Smooth muscle cell (in vitro differentiated cells): ENCODE data around the gene NRF1. TPM values are rescaled to one million over a fixed set of nuclear protein-coding genes. Genes with fewer than 3 reads are reported as not detected.

ENCODE experiments used
- DNase-seq: peaks from one replicate; lab custom pipeline; 2025; ENCODE audit not compliant: unreplicated experiment; lab: John Stamatoyannopoulos, UW
- H2AFZ ChIP-seq: fragments of 200-600 bp; sonication (generic); 2 replicates; pipeline ENCODE4 v1.6.0; 2016; ENCODE audit warnings: antibody characterized with exemption, low read depth, mild to moderate bottlenecking
- H3F3A ChIP-seq: fragments of 200-600 bp; sonication (generic); 2 replicates; pipeline ENCODE4 v1.6.0; 2017; ENCODE audit warnings: antibody characterized with exemption, low read depth
- H3K27ac ChIP-seq: fragments of 200-600 bp; sonication (generic); 2 replicates; pipeline ENCODE4 v1.5.1; 2016; ENCODE audit warnings: low read depth, mild to moderate bottlenecking
- H3K27me3 ChIP-seq: fragments of 200-600 bp; sonication (generic); 2 replicates; pipeline ENCODE4 v1.6.1; 2016; ENCODE audit warnings: low read depth, mild to moderate bottlenecking
- H3K36me3 ChIP-seq: fragments of 200-600 bp; sonication (generic); 2 replicates; pipeline ENCODE4 v1.5.1; 2016; ENCODE audit warnings: low read depth
- H3K4me1 ChIP-seq: fragments of 200-600 bp; sonication (generic); 2 replicates; pipeline ENCODE4 v1.5.1; 2016; ENCODE audit warnings: low read depth
- H3K4me2 ChIP-seq: fragments of 200-600 bp; sonication (generic); 2 replicates; pipeline ENCODE4 v1.6.0; 2016; ENCODE audit warnings: mild to moderate bottlenecking
- H3K4me3 ChIP-seq: fragments of 200-600 bp; sonication (generic); 2 replicates; pipeline ENCODE4 v1.5.1; 2016; ENCODE audit warnings: mild to moderate bottlenecking
- H3K79me2 ChIP-seq: fragments of 200-600 bp; sonication (generic); 2 replicates; pipeline ENCODE4 v1.6.0; 2016; ENCODE audit warnings: low read depth, mild to moderate bottlenecking
- H3K9ac ChIP-seq: fragments of 200-600 bp; sonication (generic); 2 replicates; pipeline ENCODE4 v1.6.0; 2016; ENCODE audit warnings: low read depth
- H3K9me3 ChIP-seq: fragments of 200-600 bp; sonication (generic); replicated peaks from 2 replicates; pipeline ENCODE4 v1.5.1; 2016; ENCODE audit warnings: low read depth
- H4K20me1 ChIP-seq: fragments of 200-600 bp; sonication (generic); 2 replicates; pipeline ENCODE4 v1.6.0; 2016; ENCODE audit warnings: low read depth
- WGBS: methylation state at CpG from one replicate; pipeline ENCODE4 v1.1.7; 2016; ENCODE audit warnings: low lambda C conversion rate; 5-methylcytosine and 5-hydroxymethylcytosine counted together
- polyA plus RNA-seq: library from polyadenylated mRNA; unstranded; fragments of >200 nt; fragmentation: Nextera tagmentation; extraction: Ambion mirVana; gene quantifications from 2 replicates; pipeline ENCODE4 v1.2.1, GENCODE V29; 2016
- total RNA-seq: library from RNA; depleted of rRNA; stranded (reverse); fragments of >200 nt; gene quantifications from 2 replicates; pipeline ENCODE4 v1.2.3, GENCODE V29; 2014
- TF ChIP-seq, protein P1 (sequence below): fragments of 200-600 bp; sonication (generic); IDR thresholded peaks from 2 replicates; pipeline ENCODE4 v1.5.1; 2017; ENCODE audit warnings: borderline replicate concordance, mild to moderate bottlenecking, antibody characterized with exemption; ENCODE audit not compliant: insufficient read depth, poor library complexity, severe bottlenecking

The NRF1 gene
- total and polyA plus RNA-seq, 2 experiments from 2014 or later: 8.9 to 13.4 TPM

DNA sequence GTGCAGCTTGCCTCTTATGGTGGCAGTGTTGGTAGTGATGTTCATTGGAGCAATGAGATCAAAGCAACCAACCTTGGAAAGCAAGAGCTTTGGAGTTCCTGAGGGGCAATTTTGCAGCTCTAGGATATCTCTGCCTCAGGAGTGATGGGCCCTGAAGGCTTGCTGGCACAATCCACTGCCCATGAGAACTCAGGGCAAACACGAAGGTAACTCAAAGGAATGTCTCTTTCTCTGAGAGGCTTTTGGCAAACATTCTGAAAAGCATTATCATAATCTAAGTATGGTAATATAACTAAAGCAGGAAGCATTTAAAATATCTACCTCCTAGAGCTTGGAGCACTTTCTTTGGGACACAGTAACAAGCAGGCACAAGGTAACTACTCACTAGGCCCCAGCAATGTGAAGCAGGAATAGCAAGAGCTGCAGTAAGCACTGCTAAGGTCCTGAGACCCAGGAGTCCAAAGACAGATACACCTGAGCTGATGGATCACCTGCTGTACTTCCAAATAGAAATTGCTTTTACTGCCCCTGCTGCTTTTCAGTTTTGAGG is 103.1 kb downstream of the NRF1 start:
- DNase-seq: no peak
- Histone ChIP-seq H3K9me3 (no peaks in the 10 kb centered on the region), H3K4me2 (no peak overlapping the region), H3K27me3 (no peaks in the 10 kb centered on the region), H3K36me3 (peaks cover 20% of the 10 kb centered on the region), H2AFZ (no peak overlapping the region), H3K9ac (no peak overlapping the region), H4K20me1 (no peaks in the 10 kb centered on the region), H3K27ac (no peak overlapping the region), H3K4me3 (no peak overlapping the region), H3K4me1 (no peaks in the 10 kb centered on the region), H3F3A (no peaks in the 10 kb centered on the region), H3K79me2 (no peaks in the 10 kb centered on the region)
- TF ChIP-seq, protein P1, sequence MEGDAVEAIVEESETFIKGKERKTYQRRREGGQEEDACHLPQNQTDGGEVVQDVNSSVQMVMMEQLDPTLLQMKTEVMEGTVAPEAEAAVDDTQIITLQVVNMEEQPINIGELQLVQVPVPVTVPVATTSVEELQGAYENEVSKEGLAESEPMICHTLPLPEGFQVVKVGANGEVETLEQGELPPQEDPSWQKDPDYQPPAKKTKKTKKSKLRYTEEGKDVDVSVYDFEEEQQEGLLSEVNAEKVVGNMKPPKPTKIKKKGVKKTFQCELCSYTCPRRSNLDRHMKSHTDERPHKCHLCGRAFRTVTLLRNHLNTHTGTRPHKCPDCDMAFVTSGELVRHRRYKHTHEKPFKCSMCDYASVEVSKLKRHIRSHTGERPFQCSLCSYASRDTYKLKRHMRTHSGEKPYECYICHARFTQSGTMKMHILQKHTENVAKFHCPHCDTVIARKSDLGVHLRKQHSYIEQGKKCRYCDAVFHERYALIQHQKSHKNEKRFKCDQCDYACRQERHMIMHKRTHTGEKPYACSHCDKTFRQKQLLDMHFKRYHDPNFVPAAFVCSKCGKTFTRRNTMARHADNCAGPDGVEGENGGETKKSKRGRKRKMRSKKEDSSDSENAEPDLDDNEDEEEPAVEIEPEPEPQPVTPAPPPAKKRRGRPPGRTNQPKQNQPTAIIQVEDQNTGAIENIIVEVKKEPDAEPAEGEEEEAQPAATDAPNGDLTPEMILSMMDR: no peak
- 94% methylated on average over 1 of the region's 1 CpG for WGBS

DNA sequence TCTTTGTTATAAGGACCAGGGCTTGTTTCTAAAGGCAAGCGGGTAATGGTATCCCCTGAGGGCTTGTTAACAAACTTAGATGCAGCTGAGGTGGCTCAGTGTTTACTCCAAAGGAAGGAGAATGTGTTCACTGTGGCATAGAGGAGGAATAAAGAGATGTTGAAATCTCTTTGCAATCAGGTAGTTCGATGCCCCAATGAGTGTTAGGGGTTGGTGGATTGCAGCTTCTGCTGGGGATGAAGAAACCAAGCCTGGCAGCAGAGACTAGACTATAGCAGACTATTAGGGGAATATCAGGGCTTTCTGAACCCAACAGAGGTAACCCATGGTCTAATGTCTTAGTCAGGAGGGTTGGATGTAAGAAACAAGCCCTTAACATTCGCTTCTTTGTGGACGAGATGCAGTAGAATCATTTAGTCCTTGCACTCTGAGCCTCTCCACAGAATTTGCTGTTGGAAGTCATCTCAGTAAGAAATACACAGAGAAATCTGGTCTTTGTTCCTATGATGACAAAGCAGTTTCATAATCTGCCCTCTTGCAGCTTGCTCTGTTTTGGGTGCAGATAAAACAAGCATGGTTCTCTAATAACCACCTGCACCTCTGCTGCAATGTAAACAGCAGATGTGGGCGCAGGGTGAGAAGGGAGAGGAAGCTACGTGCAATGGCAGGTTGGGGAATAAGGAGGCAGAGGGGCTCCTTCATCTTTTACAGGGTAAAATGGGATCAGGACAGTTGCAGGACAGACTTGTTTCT is 108.6 kb downstream of the NRF1 start:
- Histone ChIP-seq H3K4me3 (no peak overlapping the region), H3K79me2 (no peaks in the 10 kb centered on the region), H3K36me3 (peaks cover 12% of the 10 kb centered on the region), H3K4me1 (no peaks in the 10 kb centered on the region), H3K9me3 (no peaks in the 10 kb centered on the region), H3K4me2 (no peak overlapping the region), H3F3A (no peaks in the 10 kb centered on the region), H4K20me1 (no peaks in the 10 kb centered on the region), H3K27ac (no peak overlapping the region), H2AFZ (no peak overlapping the region), H3K9ac (no peak overlapping the region), H3K27me3 (no peaks in the 10 kb centered on the region)
- DNase-seq: no peak
- 90% methylated on average over 6 of the region's 6 CpGs for WGBS
- TF ChIP-seq, protein P1: no peak

DNA sequence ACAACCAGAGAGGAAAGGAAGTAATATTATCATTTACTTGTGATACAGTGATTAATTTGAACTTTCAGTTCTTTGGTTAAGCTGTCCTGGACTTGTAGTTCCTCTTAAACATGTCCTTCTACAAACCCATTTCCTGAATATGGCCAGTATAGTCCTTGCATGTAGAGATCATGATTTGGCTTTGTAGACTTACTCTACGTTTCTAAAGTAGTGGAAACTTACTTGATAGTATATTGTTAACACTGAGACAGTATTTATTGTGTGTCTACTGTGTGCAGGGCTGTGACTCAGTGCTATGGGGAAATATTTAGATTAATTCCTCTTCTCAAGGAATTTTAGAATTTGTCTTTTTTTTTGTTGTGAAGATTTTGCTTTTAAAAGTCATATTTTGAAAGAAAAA is 109.5 kb downstream of the NRF1 start:
- Histone ChIP-seq H2AFZ (no peak overlapping the region), H3F3A (no peaks in the 10 kb centered on the region), H3K36me3 (peaks cover 12% of the 10 kb centered on the region), H3K9ac (no peak overlapping the region), H3K27me3 (no peaks in the 10 kb centered on the region), H4K20me1 (no peaks in the 10 kb centered on the region), H3K4me3 (no peak overlapping the region), H3K79me2 (no peaks in the 10 kb centered on the region), H3K4me2 (no peak overlapping the region), H3K4me1 (no peaks in the 10 kb centered on the region), H3K9me3 (no peaks in the 10 kb centered on the region), H3K27ac (no peak overlapping the region)
- TF ChIP-seq, protein P1: no peak
- 68% methylated on average over 1 of the region's 1 CpG for WGBS
- no peak for DNase-seq
